Measurements from ENCODE around the gene VSTM5. TPM values are rescaled to one million over a fixed set of nuclear protein-coding genes. Genes with fewer than 3 reads are reported as not detected.

Gene VSTM5
- total and polyA plus RNA-seq, 10 donors = not detected

- Histone ChIP-seq H3K9me3 (peaks cover 0 to 13% (median 6%) of the 10 kb centered on the region in 8 donors), H3K4me1 (no peaks in the 10 kb centered on the region), H3K4me3 (no peak overlapping the region), H3K27me3 (replicated peaks in 1 of 7) (no peaks in the 10 kb centered on the region), H3K36me3 (no peaks in the 10 kb centered on the region), H3K27ac (no peak overlapping the region)
- intact Hi-C loops (cut with DNase I; ENCODE audit: low total_unique reads) = no loop called here
- WGBS, 5 donors = 89 to 100% (median 93%) methylated on average over 6 to 10 of the region's 10 CpGs
- TF ChIP-seq POLR2A (IDR thresholded peaks at IDR 0.05) = no peak
- no peak for TF ChIP-seq CTCF (IDR thresholded peaks at IDR 0.05 in 8 of 11, conservative IDR thresholded peaks at IDR 0.05 in 3 of 11)
- no peak for TF ChIP-seq POLR2AphosphoS5 (IDR thresholded peaks at IDR 0.05)
- no peak for DNase-seq
These were observed 76.7 kb downstream of the VSTM5 start for GRCh38 chr11:93773601-93774200.

- H3K4me1 ChIP-seq = no peaks in the 10 kb centered on the region
- intact Hi-C loops (cut with DNase I; ENCODE audit: low total_unique reads) = no loop called here
- H3K36me3 ChIP-seq = no peaks in the 10 kb centered on the region
- DNase-seq = no peak
- no peak overlapping the region for H3K4me3 ChIP-seq
- TF ChIP-seq POLR2A (IDR thresholded peaks at IDR 0.05) = no peak
- no peak for TF ChIP-seq POLR2AphosphoS5 (IDR thresholded peaks at IDR 0.05)
- no peak for TF ChIP-seq CTCF (IDR thresholded peaks at IDR 0.05 in 8 of 11, conservative IDR thresholded peaks at IDR 0.05 in 3 of 11)
- H3K9me3 ChIP-seq = peaks cover 0 to 13% (median 6%) of the 10 kb centered on the region in 8 donors
- no peaks in the 10 kb centered on the region for H3K27me3 ChIP-seq (replicated peaks in 1 of 7)
- WGBS, 5 donors = 86 to 96% (median 93%) methylated on average over 3 of the region's 3 CpGs
- no peak overlapping the region for H3K27ac ChIP-seq
These were observed 77.4 kb downstream of the VSTM5 start for GRCh38 chr11:93773045-93773477.

- H3K4me3 ChIP-seq = no peak overlapping the region
- intact Hi-C loops (cut with DNase I; ENCODE audit: low total_unique reads) = no loop called here
- H3K27ac ChIP-seq = no peak overlapping the region
- no peaks in the 10 kb centered on the region for H3K4me1 ChIP-seq
- 93 to 100% (median 95%) methylated on average over 3 to 4 of the region's 4 CpGs for WGBS, 5 donors
- TF ChIP-seq CTCF (IDR thresholded peaks at IDR 0.05 in 8 of 11, conservative IDR thresholded peaks at IDR 0.05 in 3 of 11) (no peak), POLR2A (IDR thresholded peaks at IDR 0.05) (no peak), POLR2AphosphoS5 (IDR thresholded peaks at IDR 0.05) (no peak)
- no peaks in the 10 kb centered on the region for H3K27me3 ChIP-seq (replicated peaks in 1 of 7)
- H3K36me3 ChIP-seq = no peaks in the 10 kb centered on the region
- no peak for DNase-seq
- peaks cover 0 to 15% (median 8%) of the 10 kb centered on the region in 8 donors for H3K9me3 ChIP-seq
These were observed 78.3 kb downstream of the VSTM5 start for GRCh38 chr11:93772123-93772522.

GRCh38 chr11:93770160-93770559, 80.3 kb downstream of the VSTM5 start:
- Histone ChIP-seq H3K4me3 (no peak overlapping the region), H3K9me3 (peaks cover 0 to 19% (median 12%) of the 10 kb centered on the region in 8 donors), H3K36me3 (peaks cover 0 to 12% (median 0%) of the 10 kb centered on the region in 6 donors), H3K27me3 (replicated peaks in 1 of 7) (no peaks in the 10 kb centered on the region), H3K4me1 (no peaks in the 10 kb centered on the region), H3K27ac (no peak overlapping the region)
- TF ChIP-seq CTCF (IDR thresholded peaks at IDR 0.05 in 8 of 11, conservative IDR thresholded peaks at IDR 0.05 in 3 of 11) (no peak), POLR2AphosphoS5 (IDR thresholded peaks at IDR 0.05) (no peak)
- no peak for DNase-seq
- intact Hi-C loops (cut with DNase I; ENCODE audit: low total_unique reads) = no loop called here
- 32 to 84% (median 53%) methylated on average over 1 of the region's 1 CpG for WGBS, 5 donors

Small RNA genes lying within 50 kb of the gene (small RNA-seq; reads per million reads assigned to genes)
- 0 reads per million in 4 donors for gene RF00019

Other genes with a start within 250 kb of the VSTM5 start
- 10 to 100 TPM; 13.4 to 31.5 (median 14.9) TPM for gene CEP295, start 188.9 kb downstream of the VSTM5 start, total RNA-seq
- 10 to 100 TPM in 1 of 3 donors, 1 to 10 TPM in 2; 7.7 to 10.1 (median 8.2) TPM for gene CEP295, start 188.9 kb downstream of the VSTM5 start, polyA plus RNA-seq
- gene TAF1D, start 109.1 kb downstream of the VSTM5 start, total RNA-seq = 100 to 1,000 TPM in 6 of 7 donors, 10 to 100 TPM in 1; 99.4 to 244 (median 115) TPM
- 100 to 1,000 TPM; 127 to 174 (median 140) TPM for gene TAF1D, start 109.1 kb downstream of the VSTM5 start, polyA plus RNA-seq
- 10 to 100 TPM; 22.5 to 36.3 (median 28.7) TPM for gene C11orf54, start 108.9 kb downstream of the VSTM5 start, total RNA-seq
- gene C11orf54, start 108.9 kb downstream of the VSTM5 start, polyA plus RNA-seq = 10 to 100 TPM; 10.5 to 14.4 (median 10.8) TPM
- gene MED17, start 66.3 kb downstream of the VSTM5 start, total RNA-seq = 10 to 100 TPM; 36.1 to 41.3 (median 37.5) TPM
- gene MED17, start 66.3 kb downstream of the VSTM5 start, polyA plus RNA-seq = 10 to 100 TPM; 10.4 to 13.9 (median 12.1) TPM
- gene HEPHL1, start 170.7 kb upstream of the VSTM5 start, total RNA-seq = not detected
- gene HEPHL1, start 170.7 kb upstream of the VSTM5 start, polyA plus RNA-seq = not detected